Measurements from ENCODE around the gene DUSP7. TPM values are rescaled to one million over a fixed set of nuclear protein-coding genes. Genes with fewer than 3 reads are reported as not detected.

The DUSP7 gene
- total RNA-seq, 1 experiment from 2014 or later: 18.8 TPM

DNA sequence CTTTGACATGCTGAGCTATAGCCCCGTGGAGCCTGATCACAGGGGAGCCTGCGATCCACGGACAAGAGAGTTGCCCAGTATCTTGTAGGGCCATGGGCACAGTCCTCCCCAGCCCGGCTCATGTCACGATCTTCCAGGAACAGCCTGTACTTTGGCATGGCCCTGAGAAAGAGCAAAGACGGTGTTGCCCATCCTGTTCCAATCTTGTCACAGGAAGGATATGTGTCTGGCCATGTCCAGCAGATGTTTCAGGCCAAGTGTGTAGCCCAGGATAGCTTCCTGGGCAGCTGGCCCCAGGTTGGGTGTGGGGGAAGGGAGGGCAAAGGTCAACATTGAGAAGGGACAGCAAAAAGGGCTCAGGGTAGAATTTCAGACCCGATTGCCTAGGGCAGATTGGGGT, 43.7 kb downstream of the DUSP7 start (continued):
- TF ChIP-seq, protein P1, sequence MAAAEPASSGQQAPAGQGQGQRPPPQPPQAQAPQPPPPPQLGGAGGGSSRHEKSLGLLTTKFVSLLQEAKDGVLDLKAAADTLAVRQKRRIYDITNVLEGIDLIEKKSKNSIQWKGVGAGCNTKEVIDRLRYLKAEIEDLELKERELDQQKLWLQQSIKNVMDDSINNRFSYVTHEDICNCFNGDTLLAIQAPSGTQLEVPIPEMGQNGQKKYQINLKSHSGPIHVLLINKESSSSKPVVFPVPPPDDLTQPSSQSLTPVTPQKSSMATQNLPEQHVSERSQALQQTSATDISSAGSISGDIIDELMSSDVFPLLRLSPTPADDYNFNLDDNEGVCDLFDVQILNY (CRISPR knock-in tag; IDR thresholded peaks at IDR 0.05): no peak
- TF ChIP-seq TP53 (CRISPR knock-in tag; IDR thresholded peaks at IDR 0.05) (no peak), ZNF671 (CRISPR knock-in tag; IDR thresholded peaks at IDR 0.05) (no peak), TCF7 (CRISPR knock-in tag; IDR thresholded peaks at IDR 0.05; ENCODE audit: low read depth) (no peak), JAZF1 (CRISPR knock-in tag; IDR thresholded peaks at IDR 0.05) (no peak), ETV6 (CRISPR knock-in tag; IDR thresholded peaks at IDR 0.05) (no peak)
- TF ChIP-seq, protein P2, sequence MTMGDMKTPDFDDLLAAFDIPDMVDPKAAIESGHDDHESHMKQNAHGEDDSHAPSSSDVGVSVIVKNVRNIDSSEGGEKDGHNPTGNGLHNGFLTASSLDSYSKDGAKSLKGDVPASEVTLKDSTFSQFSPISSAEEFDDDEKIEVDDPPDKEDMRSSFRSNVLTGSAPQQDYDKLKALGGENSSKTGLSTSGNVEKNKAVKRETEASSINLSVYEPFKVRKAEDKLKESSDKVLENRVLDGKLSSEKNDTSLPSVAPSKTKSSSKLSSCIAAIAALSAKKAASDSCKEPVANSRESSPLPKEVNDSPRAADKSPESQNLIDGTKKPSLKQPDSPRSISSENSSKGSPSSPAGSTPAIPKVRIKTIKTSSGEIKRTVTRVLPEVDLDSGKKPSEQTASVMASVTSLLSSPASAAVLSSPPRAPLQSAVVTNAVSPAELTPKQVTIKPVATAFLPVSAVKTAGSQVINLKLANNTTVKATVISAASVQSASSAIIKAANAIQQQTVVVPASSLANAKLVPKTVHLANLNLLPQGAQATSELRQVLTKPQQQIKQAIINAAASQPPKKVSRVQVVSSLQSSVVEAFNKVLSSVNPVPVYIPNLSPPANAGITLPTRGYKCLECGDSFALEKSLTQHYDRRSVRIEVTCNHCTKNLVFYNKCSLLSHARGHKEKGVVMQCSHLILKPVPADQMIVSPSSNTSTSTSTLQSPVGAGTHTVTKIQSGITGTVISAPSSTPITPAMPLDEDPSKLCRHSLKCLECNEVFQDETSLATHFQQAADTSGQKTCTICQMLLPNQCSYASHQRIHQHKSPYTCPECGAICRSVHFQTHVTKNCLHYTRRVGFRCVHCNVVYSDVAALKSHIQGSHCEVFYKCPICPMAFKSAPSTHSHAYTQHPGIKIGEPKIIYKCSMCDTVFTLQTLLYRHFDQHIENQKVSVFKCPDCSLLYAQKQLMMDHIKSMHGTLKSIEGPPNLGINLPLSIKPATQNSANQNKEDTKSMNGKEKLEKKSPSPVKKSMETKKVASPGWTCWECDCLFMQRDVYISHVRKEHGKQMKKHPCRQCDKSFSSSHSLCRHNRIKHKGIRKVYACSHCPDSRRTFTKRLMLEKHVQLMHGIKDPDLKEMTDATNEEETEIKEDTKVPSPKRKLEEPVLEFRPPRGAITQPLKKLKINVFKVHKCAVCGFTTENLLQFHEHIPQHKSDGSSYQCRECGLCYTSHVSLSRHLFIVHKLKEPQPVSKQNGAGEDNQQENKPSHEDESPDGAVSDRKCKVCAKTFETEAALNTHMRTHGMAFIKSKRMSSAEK (CRISPR knock-in tag; IDR thresholded peaks at IDR 0.05; ENCODE audit: borderline replicate concordance): no peak
- TF ChIP-seq, protein P3, sequence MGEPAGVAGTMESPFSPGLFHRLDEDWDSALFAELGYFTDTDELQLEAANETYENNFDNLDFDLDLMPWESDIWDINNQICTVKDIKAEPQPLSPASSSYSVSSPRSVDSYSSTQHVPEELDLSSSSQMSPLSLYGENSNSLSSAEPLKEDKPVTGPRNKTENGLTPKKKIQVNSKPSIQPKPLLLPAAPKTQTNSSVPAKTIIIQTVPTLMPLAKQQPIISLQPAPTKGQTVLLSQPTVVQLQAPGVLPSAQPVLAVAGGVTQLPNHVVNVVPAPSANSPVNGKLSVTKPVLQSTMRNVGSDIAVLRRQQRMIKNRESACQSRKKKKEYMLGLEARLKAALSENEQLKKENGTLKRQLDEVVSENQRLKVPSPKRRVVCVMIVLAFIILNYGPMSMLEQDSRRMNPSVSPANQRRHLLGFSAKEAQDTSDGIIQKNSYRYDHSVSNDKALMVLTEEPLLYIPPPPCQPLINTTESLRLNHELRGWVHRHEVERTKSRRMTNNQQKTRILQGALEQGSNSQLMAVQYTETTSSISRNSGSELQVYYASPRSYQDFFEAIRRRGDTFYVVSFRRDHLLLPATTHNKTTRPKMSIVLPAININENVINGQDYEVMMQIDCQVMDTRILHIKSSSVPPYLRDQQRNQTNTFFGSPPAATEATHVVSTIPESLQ (CRISPR knock-in tag; IDR thresholded peaks at IDR 0.05): no peak

DNA sequence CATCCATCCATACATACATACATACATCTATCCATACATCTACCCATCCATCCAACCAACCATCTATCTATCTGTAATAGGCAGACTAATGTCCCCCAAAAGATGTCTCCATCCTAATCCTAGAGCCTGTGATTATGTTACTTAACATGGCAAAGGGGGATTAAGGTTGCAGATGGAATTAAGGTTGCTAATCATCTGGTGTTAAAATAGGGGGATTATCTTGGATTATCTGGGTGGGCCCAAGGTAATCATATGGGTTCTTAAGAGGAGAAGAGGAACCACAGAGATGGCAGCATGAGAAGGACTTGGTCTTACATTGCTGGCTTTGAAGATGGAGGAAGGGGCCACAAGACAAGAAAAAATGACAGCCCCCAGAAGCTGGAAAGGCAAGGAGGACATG, 45.9 kb downstream of the DUSP7 start:
- DNase-seq (ENCODE audit: low spot score) (no peak), ATAC-seq (no peak)
- Mint-ChIP-seq H3K4me3 (no peak overlapping the region), H3K4me1 (peaks cover 22% of the 10 kb centered on the region), H3K27ac (no peak overlapping the region), H3K36me3 (no peaks in the 10 kb centered on the region), H3K9me3 (no peaks in the 10 kb centered on the region), H3K27me3 (ENCODE audit: low read depth) (no peaks in the 10 kb centered on the region; the same call in 1 of the 2 replicates)
- CTCF ChIA-PET: interaction anchor here (1.0 to 1.5 kb wide), 3 partner anchors 44 to 134 kb away, joined by 3 to 4 read pairs (median 3); partner anchors contain the start of gene DUSP7
- POLR2A ChIA-PET: no interaction called here
- TF ChIP-seq, protein P4, sequence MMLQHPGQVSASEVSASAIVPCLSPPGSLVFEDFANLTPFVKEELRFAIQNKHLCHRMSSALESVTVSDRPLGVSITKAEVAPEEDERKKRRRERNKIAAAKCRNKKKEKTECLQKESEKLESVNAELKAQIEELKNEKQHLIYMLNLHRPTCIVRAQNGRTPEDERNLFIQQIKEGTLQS (CRISPR knock-in tag; conservative IDR thresholded peaks at IDR 0.05): no peak
- no peak for TF ChIP-seq RELA (CRISPR knock-in tag; IDR thresholded peaks at IDR 0.05; ENCODE audit: borderline replicate concordance)
- no peak for TF ChIP-seq ZNF121 (CRISPR knock-in tag; IDR thresholded peaks at IDR 0.05)
- TF ChIP-seq OVOL2 (CRISPR knock-in tag; IDR thresholded peaks at IDR 0.05; ENCODE audit: borderline replicate concordance): no peak
- TF ChIP-seq EMX1 (CRISPR knock-in tag; IDR thresholded peaks at IDR 0.05): no peak
- no peak for TF ChIP-seq TP53 (CRISPR knock-in tag; IDR thresholded peaks at IDR 0.05)
- TF ChIP-seq, protein P5, sequence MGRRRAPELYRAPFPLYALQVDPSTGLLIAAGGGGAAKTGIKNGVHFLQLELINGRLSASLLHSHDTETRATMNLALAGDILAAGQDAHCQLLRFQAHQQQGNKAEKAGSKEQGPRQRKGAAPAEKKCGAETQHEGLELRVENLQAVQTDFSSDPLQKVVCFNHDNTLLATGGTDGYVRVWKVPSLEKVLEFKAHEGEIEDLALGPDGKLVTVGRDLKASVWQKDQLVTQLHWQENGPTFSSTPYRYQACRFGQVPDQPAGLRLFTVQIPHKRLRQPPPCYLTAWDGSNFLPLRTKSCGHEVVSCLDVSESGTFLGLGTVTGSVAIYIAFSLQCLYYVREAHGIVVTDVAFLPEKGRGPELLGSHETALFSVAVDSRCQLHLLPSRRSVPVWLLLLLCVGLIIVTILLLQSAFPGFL (CRISPR knock-in tag; IDR thresholded peaks at IDR 0.05; ENCODE audit: borderline replicate concordance): no peak
- TF ChIP-seq, protein P6, sequence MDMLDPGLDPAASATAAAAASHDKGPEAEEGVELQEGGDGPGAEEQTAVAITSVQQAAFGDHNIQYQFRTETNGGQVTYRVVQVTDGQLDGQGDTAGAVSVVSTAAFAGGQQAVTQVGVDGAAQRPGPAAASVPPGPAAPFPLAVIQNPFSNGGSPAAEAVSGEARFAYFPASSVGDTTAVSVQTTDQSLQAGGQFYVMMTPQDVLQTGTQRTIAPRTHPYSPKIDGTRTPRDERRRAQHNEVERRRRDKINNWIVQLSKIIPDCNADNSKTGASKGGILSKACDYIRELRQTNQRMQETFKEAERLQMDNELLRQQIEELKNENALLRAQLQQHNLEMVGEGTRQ (CRISPR knock-in tag; IDR thresholded peaks at IDR 0.05): no peak
- no peak for TF ChIP-seq TEAD4 (CRISPR knock-in tag; IDR thresholded peaks at IDR 0.05)
- no peak for TF ChIP-seq GRHL2 (CRISPR knock-in tag; IDR thresholded peaks at IDR 0.05; ENCODE audit: insufficient replicate concordance, severe bottlenecking)
- TF ChIP-seq RORB (CRISPR knock-in tag; IDR thresholded peaks at IDR 0.05): no peak
- TF ChIP-seq ZNF219 (CRISPR knock-in tag; IDR thresholded peaks at IDR 0.05; ENCODE audit: borderline replicate concordance): no peak
- TF ChIP-seq, protein P7, sequence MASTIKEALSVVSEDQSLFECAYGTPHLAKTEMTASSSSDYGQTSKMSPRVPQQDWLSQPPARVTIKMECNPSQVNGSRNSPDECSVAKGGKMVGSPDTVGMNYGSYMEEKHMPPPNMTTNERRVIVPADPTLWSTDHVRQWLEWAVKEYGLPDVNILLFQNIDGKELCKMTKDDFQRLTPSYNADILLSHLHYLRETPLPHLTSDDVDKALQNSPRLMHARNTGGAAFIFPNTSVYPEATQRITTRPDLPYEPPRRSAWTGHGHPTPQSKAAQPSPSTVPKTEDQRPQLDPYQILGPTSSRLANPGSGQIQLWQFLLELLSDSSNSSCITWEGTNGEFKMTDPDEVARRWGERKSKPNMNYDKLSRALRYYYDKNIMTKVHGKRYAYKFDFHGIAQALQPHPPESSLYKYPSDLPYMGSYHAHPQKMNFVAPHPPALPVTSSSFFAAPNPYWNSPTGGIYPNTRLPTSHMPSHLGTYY (CRISPR knock-in tag; IDR thresholded peaks at IDR 0.05): no peak
- TF ChIP-seq, protein P3 (CRISPR knock-in tag; IDR thresholded peaks at IDR 0.05): no peak
- TF ChIP-seq, protein P8, sequence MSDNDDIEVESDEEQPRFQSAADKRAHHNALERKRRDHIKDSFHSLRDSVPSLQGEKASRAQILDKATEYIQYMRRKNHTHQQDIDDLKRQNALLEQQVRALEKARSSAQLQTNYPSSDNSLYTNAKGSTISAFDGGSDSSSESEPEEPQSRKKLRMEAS (CRISPR knock-in tag; IDR thresholded peaks at IDR 0.05): no peak
- TF ChIP-seq, protein P9, sequence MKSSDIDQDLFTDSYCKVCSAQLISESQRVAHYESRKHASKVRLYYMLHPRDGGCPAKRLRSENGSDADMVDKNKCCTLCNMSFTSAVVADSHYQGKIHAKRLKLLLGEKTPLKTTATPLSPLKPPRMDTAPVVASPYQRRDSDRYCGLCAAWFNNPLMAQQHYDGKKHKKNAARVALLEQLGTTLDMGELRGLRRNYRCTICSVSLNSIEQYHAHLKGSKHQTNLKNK (CRISPR knock-in tag; IDR thresholded peaks at IDR 0.05): no peak

All from WTC11 (cell line).